DND-41 (cell line): Measurements from ENCODE around the gene ZNF76.
"Not testable (repeated sequence)": the region's sequence is repeated elsewhere in the genome, so short reads cannot be mapped to it uniquely, and the experiment has no call there.

Source experiments
- EZH2 ChIP-seq: IDR thresholded peaks from 3 replicates; pipeline ENCODE4 v1.6.1; 2012; ENCODE audit warnings: borderline replicate concordance, low read depth, mild to moderate bottlenecking, moderate library complexity, low read length, inconsistent platforms; ENCODE audit not compliant: severe bottlenecking
- TF ChIP-seq, protein P1 (sequence below): IDR thresholded peaks from 2 replicates; pipeline ENCODE4 v1.5.1; 2012; ENCODE audit warnings: borderline replicate concordance, low read length, moderate library complexity, mild to moderate bottlenecking; ENCODE audit not compliant: poor library complexity, severe bottlenecking; ENCODE audit errors: extremely low read depth

GRCh38 chr6:35308543-35308942 lies 49.0 kb downstream of the ZNF76 start:
- TF ChIP-seq, protein P1, sequence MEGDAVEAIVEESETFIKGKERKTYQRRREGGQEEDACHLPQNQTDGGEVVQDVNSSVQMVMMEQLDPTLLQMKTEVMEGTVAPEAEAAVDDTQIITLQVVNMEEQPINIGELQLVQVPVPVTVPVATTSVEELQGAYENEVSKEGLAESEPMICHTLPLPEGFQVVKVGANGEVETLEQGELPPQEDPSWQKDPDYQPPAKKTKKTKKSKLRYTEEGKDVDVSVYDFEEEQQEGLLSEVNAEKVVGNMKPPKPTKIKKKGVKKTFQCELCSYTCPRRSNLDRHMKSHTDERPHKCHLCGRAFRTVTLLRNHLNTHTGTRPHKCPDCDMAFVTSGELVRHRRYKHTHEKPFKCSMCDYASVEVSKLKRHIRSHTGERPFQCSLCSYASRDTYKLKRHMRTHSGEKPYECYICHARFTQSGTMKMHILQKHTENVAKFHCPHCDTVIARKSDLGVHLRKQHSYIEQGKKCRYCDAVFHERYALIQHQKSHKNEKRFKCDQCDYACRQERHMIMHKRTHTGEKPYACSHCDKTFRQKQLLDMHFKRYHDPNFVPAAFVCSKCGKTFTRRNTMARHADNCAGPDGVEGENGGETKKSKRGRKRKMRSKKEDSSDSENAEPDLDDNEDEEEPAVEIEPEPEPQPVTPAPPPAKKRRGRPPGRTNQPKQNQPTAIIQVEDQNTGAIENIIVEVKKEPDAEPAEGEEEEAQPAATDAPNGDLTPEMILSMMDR = not testable (repeated sequence)
- not testable (repeated sequence) for TF ChIP-seq EZH2
